HG03558 (cell line): ENCODE results near the gene TMEM53.

ENCODE experiments used
- ATAC-seq: cut with Tn5 transposase; IDR thresholded peaks from one replicate; pipeline ENCODE4 v1.9.1; 2021; ENCODE audit warnings: moderate number of reproducible peaks; ENCODE audit not compliant: unreplicated experiment; ENCODE audit errors: extremely low read depth

The TMEM53 gene

GRCh38 chr1:44674113-44675000 lies at the start of gene TMEM53, which contains the start of gene ARMH1:
TMEM53 (minus strand) TSS chr1:44674481; CDS start chr1:44674391, 90 bp downstream.
ARMH1 (plus strand) TSS chr1:44674714; CDS start chr1:44689698, 14,984 bp downstream.
- ATAC-seq: peak; percentile 74

GRCh38 chr1:44723496-44724295 lies 49.4 kb upstream of the TMEM53 start:
- no peak for ATAC-seq

GRCh38 chr1:44723064-44723463 lies 48.8 kb upstream of the TMEM53 start:
- ATAC-seq: no peak

- peak; percentile 65 for ATAC-seq
These were observed 47.4 kb upstream of the TMEM53 start for GRCh38 chr1:44721485-44722361.

- ATAC-seq: no peak
These were observed 46.0 kb upstream of the TMEM53 start for GRCh38 chr1:44720281-44720680.

- no peak for ATAC-seq
These were observed 45.0 kb upstream of the TMEM53 start for GRCh38 chr1:44719318-44719717.

- no peak for ATAC-seq
These were observed 43.8 kb upstream of the TMEM53 start for GRCh38 chr1:44718091-44718490.

- no peak for ATAC-seq
These were observed 43.4 kb upstream of the TMEM53 start for GRCh38 chr1:44717653-44718052.

- no peak for ATAC-seq
These were observed 42.9 kb upstream of the TMEM53 start for GRCh38 chr1:44717156-44717555.

- ATAC-seq: no peak
These were observed 40.8 kb upstream of the TMEM53 start for GRCh38 chr1:44714944-44715571.

- no peak for ATAC-seq
These were observed 40.3 kb upstream of the TMEM53 start for GRCh38 chr1:44714532-44714931.

GRCh38 chr1:44713321-44713781 lies 39.1 kb upstream of the TMEM53 start:
- no peak for ATAC-seq

- no peak for ATAC-seq
These were observed 33.9 kb upstream of the TMEM53 start for GRCh38 chr1:44707959-44708831.

- ATAC-seq: no peak
These were observed 33.0 kb upstream of the TMEM53 start for GRCh38 chr1:44707112-44707881.

GRCh38 chr1:44705938-44706337 lies 31.7 kb upstream of the TMEM53 start:
- ATAC-seq: no peak

GRCh38 chr1:44705470-44705869 lies 31.2 kb upstream of the TMEM53 start:
- ATAC-seq: no peak

GRCh38 chr1:44701141-44701573 lies 26.9 kb upstream of the TMEM53 start:
- ATAC-seq: no peak

- no peak for ATAC-seq
These were observed 26.3 kb upstream of the TMEM53 start for GRCh38 chr1:44700573-44700972.
